GM12892 (cell line): ENCODE results near the gene ARHGEF10L.
"Not testable (repeated sequence)": the region's sequence is repeated elsewhere in the genome, so short reads cannot be mapped to it uniquely, and the experiment has no call there.

ENCODE experiments used
- DNase-seq: peaks from one replicate; pipeline ENCODE4 v3.0.0; 2011; ENCODE audit not compliant: insufficient read length
- FAIRE-seq: peaks from 2 replicates; lab custom pipeline; 2011; peaks lifted over from hg19 to GRCh38; lab: Jason Lieb, UNC
- POLR2A ChIP-seq: IDR thresholded peaks from 2 replicates; pipeline ENCODE4 v1.6.1; 2011; ENCODE audit warnings: low read depth, low read length, control low read depth
- POLR2AphosphoS5 ChIP-seq: IDR thresholded peaks from 2 replicates; pipeline ENCODE4 v1.6.1; 2011; ENCODE audit warnings: low read depth, low read length, control low read depth
- TAF1 ChIP-seq: IDR thresholded peaks from 2 replicates; pipeline ENCODE4 v1.6.1; 2011; ENCODE audit warnings: low read depth, mild to moderate bottlenecking, control low read depth, low read length, borderline replicate concordance

ARHGEF10L gene

GRCh38 chr1:17744666-17745478 is 205.4 kb downstream of the ARHGEF10L start:
- DNase-seq (no peak), FAIRE-seq (no peak)
- TF ChIP-seq POLR2AphosphoS5 (no peak), TAF1 (no peak)

GRCh38 chr1:17745479-17745955 is 206.0 kb downstream of the ARHGEF10L start:
- no peak for FAIRE-seq
- no peak for DNase-seq
- TF ChIP-seq POLR2A (no peak), TAF1 (no peak), POLR2AphosphoS5 (no peak)

- not testable (repeated sequence) for FAIRE-seq, DNase-seq
Measured at GRCh38 chr1:17746281-17746680, 206.8 kb downstream of the ARHGEF10L start.

GRCh38 chr1:17746920-17747319 is 207.4 kb downstream of the ARHGEF10L start:
- no peak for FAIRE-seq
- TF ChIP-seq TAF1 (no peak), POLR2A (no peak), POLR2AphosphoS5 (no peak)

More at GRCh38 chr1:17746920-17747319, 207.4 kb downstream of the ARHGEF10L start:
- no peak for DNase-seq
